Activated naive CD4-positive, alpha-beta T cell treated with anti-CD3 and anti-CD28 coated beads, Interleukin-2, amount 10 ng/mL, durations not matched to agents 7 days and 5 days (primary cell): ENCODE results near the gene PDRG1.
"Not testable (repeated sequence)": the region's sequence is repeated elsewhere in the genome, so short reads cannot be mapped to it uniquely, and the experiment has no call there.

ENCODE experiments used
- CTCF ChIA-PET: fragments of 350-600 bp; sonication (Branson Sonifier 250); formaldehyde crosslinking; loops from one replicate; lab custom pipeline; 2021; ENCODE audit warnings: antibody characterized with exemption; lab: Charles Lee
- DNase-seq: peaks from one replicate; pipeline ENCODE4 v3.0.0-alpha.2; 2020
- H3K27ac Mint-ChIP-seq: one replicate; pipeline ENCODE4 v1.8.0; 2021; ENCODE audit warnings: mild to moderate bottlenecking, moderate library complexity, mixed read lengths
- H3K27me3 Mint-ChIP-seq: one replicate; pipeline ENCODE4 v1.8.0; 2021; ENCODE audit warnings: mild to moderate bottlenecking, mixed read lengths
- H3K36me3 Mint-ChIP-seq: one replicate; pipeline ENCODE4 v1.8.0; 2021; ENCODE audit warnings: mixed read lengths
- H3K4me1 Mint-ChIP-seq: one replicate; pipeline ENCODE4 v1.8.0; 2021; ENCODE audit warnings: mixed read lengths
- H3K4me3 Mint-ChIP-seq: one replicate; pipeline ENCODE4 v1.8.0; 2021; ENCODE audit warnings: mild to moderate bottlenecking, moderate library complexity, mixed read lengths
- H3K9me3 Mint-ChIP-seq: one replicate; pipeline ENCODE4 v1.8.0; 2021; ENCODE audit warnings: mixed read lengths

Gene PDRG1

GRCh38 chr20:31930779-31931178 is 21.1 kb downstream of the PDRG1 start:
- Mint-ChIP-seq H3K4me1 (no peaks in the 10 kb centered on the region), H3K27me3 (peaks cover 18% of the 10 kb centered on the region), H3K36me3 (no peaks in the 10 kb centered on the region), H3K27ac (no peak overlapping the region), H3K9me3 (no peaks in the 10 kb centered on the region), H3K4me3 (no peak overlapping the region)
- CTCF ChIA-PET, result interaction anchor here (0.7 kb wide), 1 partner anchor 143 kb away, joined by 3 read pairs; no protein-coding TSS in a partner anchor
- DNase-seq, result no peak

GRCh38 chr20:31929631-31930030 is 22.2 kb downstream of the PDRG1 start:
- H3K27ac Mint-ChIP-seq, H3K9me3 Mint-ChIP-seq, CTCF ChIA-PET, H3K4me3 Mint-ChIP-seq, DNase-seq, H3K36me3 Mint-ChIP-seq, H3K4me1 Mint-ChIP-seq: not testable (repeated sequence)
- peaks cover 22% of the 10 kb centered on the region for H3K27me3 Mint-ChIP-seq

- H3K9me3 Mint-ChIP-seq, result no peaks in the 10 kb centered on the region
- H3K36me3 Mint-ChIP-seq, result no peaks in the 10 kb centered on the region
- H3K27ac Mint-ChIP-seq, result no peak overlapping the region
- DNase-seq, result no peak
- CTCF ChIA-PET, result no interaction called here
- H3K4me1 Mint-ChIP-seq, result no peaks in the 10 kb centered on the region
- peaks cover 30% of the 10 kb centered on the region for H3K27me3 Mint-ChIP-seq
- no peak overlapping the region for H3K4me3 Mint-ChIP-seq
Observed at GRCh38 chr20:31927627-31928159, 24.2 kb downstream of the PDRG1 start.

GRCh38 chr20:31926493-31926892 is 25.4 kb downstream of the PDRG1 start:
- CTCF ChIA-PET, result no interaction called here
- H3K27me3 Mint-ChIP-seq, result peaks cover 30% of the 10 kb centered on the region

GRCh38 chr20:31925631-31926030 is 26.2 kb downstream of the PDRG1 start:
- peaks cover 26% of the 10 kb centered on the region for H3K27me3 Mint-ChIP-seq
- H3K4me3 Mint-ChIP-seq, result no peak overlapping the region
- H3K27ac Mint-ChIP-seq, result no peak overlapping the region
- H3K9me3 Mint-ChIP-seq, result no peaks in the 10 kb centered on the region
- CTCF ChIA-PET, result no interaction called here
- H3K36me3 Mint-ChIP-seq, result no peaks in the 10 kb centered on the region
- no peaks in the 10 kb centered on the region for H3K4me1 Mint-ChIP-seq
- DNase-seq, result no peak

More at GRCh38 chr20:31926493-31926892, 25.4 kb downstream of the PDRG1 start:
- no peak for DNase-seq
- no peak overlapping the region for H3K4me3 Mint-ChIP-seq
- no peaks in the 10 kb centered on the region for H3K9me3 Mint-ChIP-seq
- no peaks in the 10 kb centered on the region for H3K36me3 Mint-ChIP-seq
- no peak overlapping the region for H3K27ac Mint-ChIP-seq
- no peaks in the 10 kb centered on the region for H3K4me1 Mint-ChIP-seq

- no peaks in the 10 kb centered on the region for H3K4me1 Mint-ChIP-seq
- H3K27me3 Mint-ChIP-seq, result peaks cover 35% of the 10 kb centered on the region
- no peak overlapping the region for H3K27ac Mint-ChIP-seq
- no peaks in the 10 kb centered on the region for H3K36me3 Mint-ChIP-seq
- no peak for DNase-seq
- CTCF ChIA-PET, result no interaction called here
- no peak overlapping the region for H3K4me3 Mint-ChIP-seq
- no peaks in the 10 kb centered on the region for H3K9me3 Mint-ChIP-seq
Observed at GRCh38 chr20:31924561-31924960, 27.3 kb downstream of the PDRG1 start.

GRCh38 chr20:31923388-31924331 is 28.2 kb downstream of the PDRG1 start:
- Mint-ChIP-seq H3K27ac (peak overlapping the region; percentile 13), H3K4me3 (no peak overlapping the region), H3K4me1 (no peaks in the 10 kb centered on the region), H3K9me3 (no peaks in the 10 kb centered on the region), H3K27me3 (peaks cover 41% of the 10 kb centered on the region), H3K36me3 (no peaks in the 10 kb centered on the region)
- DNase-seq, result no peak
- CTCF ChIA-PET, result interaction anchor here (0.8 kb wide), 1 partner anchor 71 kb away, joined by 3 read pairs; no protein-coding TSS in a partner anchor

- no peak overlapping the region for H3K27ac Mint-ChIP-seq
- CTCF ChIA-PET, result interaction anchor here (0.8 kb wide), 1 partner anchor 70 kb away, joined by 3 read pairs; no protein-coding TSS in a partner anchor
- no peaks in the 10 kb centered on the region for H3K4me1 Mint-ChIP-seq
- no peak overlapping the region for H3K4me3 Mint-ChIP-seq
- no peaks in the 10 kb centered on the region for H3K36me3 Mint-ChIP-seq
- peaks cover 49% of the 10 kb centered on the region for H3K27me3 Mint-ChIP-seq
- DNase-seq, result no peak
- no peaks in the 10 kb centered on the region for H3K9me3 Mint-ChIP-seq
Observed at GRCh38 chr20:31922588-31922987, 29.3 kb downstream of the PDRG1 start.

GRCh38 chr20:31922181-31922580 is 29.7 kb downstream of the PDRG1 start:
- Mint-ChIP-seq H3K27me3 (peaks cover 45% of the 10 kb centered on the region), H3K36me3 (no peaks in the 10 kb centered on the region), H3K9me3 (no peaks in the 10 kb centered on the region), H3K4me3 (no peak overlapping the region), H3K4me1 (no peaks in the 10 kb centered on the region), H3K27ac (no peak overlapping the region)
- DNase-seq, result no peak
- CTCF ChIA-PET, result no interaction called here

GRCh38 chr20:31921480-31921879 is 30.4 kb downstream of the PDRG1 start:
- H3K9me3 Mint-ChIP-seq, H3K4me3 Mint-ChIP-seq, CTCF ChIA-PET, H3K27ac Mint-ChIP-seq, DNase-seq, H3K4me1 Mint-ChIP-seq, H3K36me3 Mint-ChIP-seq: not testable (repeated sequence)
- H3K27me3 Mint-ChIP-seq, result peaks cover 44% of the 10 kb centered on the region

GRCh38 chr20:31920275-31920855 is 31.5 kb downstream of the PDRG1 start:
- CTCF ChIA-PET, result interaction anchor here (2.5 kb wide), 1 partner anchor 73 kb away, joined by 6 read pairs; no protein-coding TSS in a partner anchor

GRCh38 chr20:31919410-31920155 is 32.3 kb downstream of the PDRG1 start:
- CTCF ChIA-PET, result interaction anchor here (0.9 to 2.5 kb wide), 2 partner anchors 72 to 96 kb away, joined by 5 to 6 read pairs; no protein-coding TSS in a partner anchor
- H3K27ac Mint-ChIP-seq, result no peak overlapping the region
- no peaks in the 10 kb centered on the region for H3K4me1 Mint-ChIP-seq
- H3K36me3 Mint-ChIP-seq, result no peaks in the 10 kb centered on the region
- no peak overlapping the region for H3K4me3 Mint-ChIP-seq
- H3K27me3 Mint-ChIP-seq, result peaks cover 38% of the 10 kb centered on the region
- no peak for DNase-seq
- H3K9me3 Mint-ChIP-seq, result no peaks in the 10 kb centered on the region

More at GRCh38 chr20:31920275-31920855, 31.5 kb downstream of the PDRG1 start:
- H3K4me3 Mint-ChIP-seq, result no peak overlapping the region
- no peak for DNase-seq
- peaks cover 38% of the 10 kb centered on the region for H3K27me3 Mint-ChIP-seq
- H3K36me3 Mint-ChIP-seq, result no peaks in the 10 kb centered on the region
- no peaks in the 10 kb centered on the region for H3K9me3 Mint-ChIP-seq
- H3K4me1 Mint-ChIP-seq, result no peaks in the 10 kb centered on the region
- H3K27ac Mint-ChIP-seq, result no peak overlapping the region

- CTCF ChIA-PET, result interaction anchor here (0.9 to 2.5 kb wide), 2 partner anchors 71 to 95 kb away, joined by 5 to 6 read pairs; no protein-coding TSS in a partner anchor
- no peaks in the 10 kb centered on the region for H3K36me3 Mint-ChIP-seq
- H3K27ac Mint-ChIP-seq, result no peak overlapping the region
- DNase-seq, result no peak
- peaks cover 32% of the 10 kb centered on the region for H3K27me3 Mint-ChIP-seq
- H3K4me1 Mint-ChIP-seq, result no peaks in the 10 kb centered on the region
- no peak overlapping the region for H3K4me3 Mint-ChIP-seq
- H3K9me3 Mint-ChIP-seq, result no peaks in the 10 kb centered on the region
Observed at GRCh38 chr20:31918466-31919105, 33.3 kb downstream of the PDRG1 start.
